DND-41 (cell line): ENCODE data around the gene CCDC73.

Source experiments
- EZH2 ChIP-seq: IDR thresholded peaks from 3 replicates; pipeline ENCODE4 v1.6.1; 2012; ENCODE audit warnings: borderline replicate concordance, low read depth, mild to moderate bottlenecking, moderate library complexity, low read length, inconsistent platforms; ENCODE audit not compliant: severe bottlenecking
- TF ChIP-seq, protein P1 (sequence below): IDR thresholded peaks from 2 replicates; pipeline ENCODE4 v1.5.1; 2012; ENCODE audit warnings: borderline replicate concordance, low read length, moderate library complexity, mild to moderate bottlenecking; ENCODE audit not compliant: poor library complexity, severe bottlenecking; ENCODE audit errors: extremely low read depth

DNA sequence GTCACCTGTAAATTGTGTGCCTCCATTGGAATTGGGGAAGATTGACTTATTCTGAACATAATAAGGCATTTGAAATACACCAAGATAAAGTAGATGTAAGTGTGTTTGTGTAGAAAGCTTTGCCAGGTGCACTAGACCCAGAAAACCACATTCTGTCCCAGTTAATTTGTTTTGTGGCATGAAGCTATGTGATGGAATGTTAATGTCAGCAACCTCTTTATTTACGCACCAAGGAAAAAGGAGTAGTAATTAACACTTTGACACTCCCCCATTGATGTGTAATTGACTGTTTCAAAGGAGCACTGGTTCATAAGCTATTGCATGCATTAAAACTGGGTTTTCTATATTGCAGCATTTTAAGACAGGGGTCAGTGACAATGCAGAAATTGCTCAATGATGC, 196.5 kb downstream of the CCDC73 start:
- TF ChIP-seq, protein P1, sequence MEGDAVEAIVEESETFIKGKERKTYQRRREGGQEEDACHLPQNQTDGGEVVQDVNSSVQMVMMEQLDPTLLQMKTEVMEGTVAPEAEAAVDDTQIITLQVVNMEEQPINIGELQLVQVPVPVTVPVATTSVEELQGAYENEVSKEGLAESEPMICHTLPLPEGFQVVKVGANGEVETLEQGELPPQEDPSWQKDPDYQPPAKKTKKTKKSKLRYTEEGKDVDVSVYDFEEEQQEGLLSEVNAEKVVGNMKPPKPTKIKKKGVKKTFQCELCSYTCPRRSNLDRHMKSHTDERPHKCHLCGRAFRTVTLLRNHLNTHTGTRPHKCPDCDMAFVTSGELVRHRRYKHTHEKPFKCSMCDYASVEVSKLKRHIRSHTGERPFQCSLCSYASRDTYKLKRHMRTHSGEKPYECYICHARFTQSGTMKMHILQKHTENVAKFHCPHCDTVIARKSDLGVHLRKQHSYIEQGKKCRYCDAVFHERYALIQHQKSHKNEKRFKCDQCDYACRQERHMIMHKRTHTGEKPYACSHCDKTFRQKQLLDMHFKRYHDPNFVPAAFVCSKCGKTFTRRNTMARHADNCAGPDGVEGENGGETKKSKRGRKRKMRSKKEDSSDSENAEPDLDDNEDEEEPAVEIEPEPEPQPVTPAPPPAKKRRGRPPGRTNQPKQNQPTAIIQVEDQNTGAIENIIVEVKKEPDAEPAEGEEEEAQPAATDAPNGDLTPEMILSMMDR, result no peak
- no peak for TF ChIP-seq EZH2
